Measurements from ENCODE around the gene ATP6V0D1. TPM values are rescaled to one million over a fixed set of nuclear protein-coding genes. Genes with fewer than 3 reads are reported as not detected.

ATP6V0D1 gene
- total and polyA plus RNA-seq, 2 experiments from 2014 or later, result 20.6 to 68.7 TPM

DNA sequence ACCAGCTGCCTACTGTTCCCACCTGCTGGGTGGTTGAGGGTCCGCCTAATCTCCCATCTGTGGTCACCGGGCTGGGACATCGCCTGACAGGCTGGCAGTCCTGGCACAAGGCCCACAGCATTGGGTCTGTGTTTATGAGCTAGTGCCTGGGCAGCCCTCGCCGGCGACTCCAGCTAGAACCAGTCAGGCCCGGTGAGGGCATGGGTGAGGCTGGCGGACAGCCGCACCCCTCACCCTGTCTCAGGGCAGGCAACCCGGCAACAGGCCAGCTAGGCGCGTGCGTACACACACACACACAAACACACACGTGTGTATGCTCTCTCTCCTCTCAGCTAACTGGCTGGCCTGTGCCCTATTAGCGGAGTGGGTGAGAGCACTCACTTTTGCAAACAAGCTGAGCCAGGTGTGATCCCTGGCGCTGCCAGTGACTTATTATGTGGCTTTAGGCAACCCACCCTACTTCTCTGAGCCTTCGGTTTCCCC lies 39.6 kb downstream of the ATP6V0D1 start (continued):
- TF ChIP-seq CTCF (conservative IDR thresholded peaks at IDR 0.05; ENCODE audit: low read depth in 2 of 2), result no peak

DNA sequence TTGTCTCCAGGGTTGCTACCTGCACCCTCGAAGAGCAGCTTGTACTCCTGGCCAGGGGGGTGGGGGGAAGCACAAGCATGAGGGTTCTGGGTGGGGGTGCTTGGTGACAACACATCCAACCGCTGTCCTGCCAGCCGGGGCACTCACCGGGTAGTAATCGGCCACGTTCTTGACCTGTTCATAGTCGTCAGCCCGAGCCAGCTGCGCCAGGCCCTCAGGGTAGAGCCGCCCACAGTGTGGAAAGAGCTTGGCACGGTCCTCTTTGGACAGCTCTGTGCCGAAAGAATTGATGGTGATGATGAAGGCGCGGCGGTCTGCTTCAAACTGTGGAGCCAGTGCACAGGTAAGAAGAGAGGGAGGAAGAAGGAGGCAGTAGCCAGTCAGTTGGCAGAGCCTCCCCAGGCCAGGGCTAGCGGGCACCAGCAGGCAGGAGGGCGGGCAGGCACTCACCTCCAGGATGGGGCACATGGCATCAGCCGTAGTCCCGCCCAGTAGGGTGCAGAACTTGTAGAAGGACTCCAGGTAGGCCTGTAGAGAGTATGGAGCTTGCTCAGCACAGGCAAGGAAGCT lies 42.0 kb downstream of the ATP6V0D1 start:
- no peak overlapping the region for H3K4me3 ChIP-seq
- H3F3A ChIP-seq (replicated peaks; ENCODE audit: low read depth), result no peaks in the 10 kb centered on the region
- H3K36me3 ChIP-seq (ENCODE audit: insufficient read depth), result peaks cover 3% of the 10 kb centered on the region; the same call in 1 of the 2 replicates
- Mint-ChIP-seq H3K4me1 (peaks cover 9% of the 10 kb centered on the region), H3K36me3 (ENCODE audit: low read depth) (peaks cover 16% of the 10 kb centered on the region), H3K27ac (no peak overlapping the region), H3K4me3 (no peak overlapping the region), H3K27me3 (ENCODE audit: insufficient read depth, low read depth, poor library complexity) (peaks cover 16% of the 10 kb centered on the region), H3K9me3 (no peaks in the 10 kb centered on the region)
- no peak for ATAC-seq
- no peak overlapping the region for H3K27ac ChIP-seq (ENCODE audit: low read depth)
- no peak overlapping the region for H2AFZ ChIP-seq
- H4K20me1 ChIP-seq (replicated peaks; ENCODE audit: insufficient read depth), result no peaks in the 10 kb centered on the region
- H3K27me3 ChIP-seq (ENCODE audit: insufficient read depth), result no peaks in the 10 kb centered on the region
- no peaks in the 10 kb centered on the region for H3K4me1 ChIP-seq (ENCODE audit: insufficient read depth)
- no peaks in the 10 kb centered on the region for H3K9me2 ChIP-seq (ENCODE audit: insufficient read depth)
- no peaks in the 10 kb centered on the region for H3K79me2 ChIP-seq (replicated peaks; ENCODE audit: insufficient read depth)
- DNase-seq (ENCODE audit: low spot score), result no peak
- H3K4me2 ChIP-seq, result no peak overlapping the region
- TF ChIP-seq ZNF462 (CRISPR knock-in tag; IDR thresholded peaks at IDR 0.05) (no peak), ZNF331 (CRISPR knock-in tag; IDR thresholded peaks at IDR 0.05; ENCODE audit: low read depth) (no peak), JUNB (IDR thresholded peaks at IDR 0.05; ENCODE audit: unreplicated experiment) (no peak), STAT1 (IDR thresholded peaks at IDR 0.05; ENCODE audit: unreplicated experiment) (no peak), NANOG (IDR thresholded peaks at IDR 0.05; ENCODE audit: borderline replicate concordance) (no peak), POLR2AphosphoS5 (IDR thresholded peaks at IDR 0.05; ENCODE audit: low read depth) (no peak), CTCF (conservative IDR thresholded peaks at IDR 0.05; ENCODE audit: low read depth in 2 of 2) (no peak), EZH2 (IDR thresholded peaks at IDR 0.05; ENCODE audit: low read depth, unreplicated experiment) (no peak), ZNF114 (CRISPR knock-in tag; IDR thresholded peaks at IDR 0.05) (no peak), EZH2phosphoT487 (IDR thresholded peaks at IDR 0.05; ENCODE audit: unreplicated experiment) (no peak), CREB1 (CRISPR knock-in tag; IDR thresholded peaks at IDR 0.05; ENCODE audit: low read depth) (no peak)
- TF ChIP-seq, protein P1, sequence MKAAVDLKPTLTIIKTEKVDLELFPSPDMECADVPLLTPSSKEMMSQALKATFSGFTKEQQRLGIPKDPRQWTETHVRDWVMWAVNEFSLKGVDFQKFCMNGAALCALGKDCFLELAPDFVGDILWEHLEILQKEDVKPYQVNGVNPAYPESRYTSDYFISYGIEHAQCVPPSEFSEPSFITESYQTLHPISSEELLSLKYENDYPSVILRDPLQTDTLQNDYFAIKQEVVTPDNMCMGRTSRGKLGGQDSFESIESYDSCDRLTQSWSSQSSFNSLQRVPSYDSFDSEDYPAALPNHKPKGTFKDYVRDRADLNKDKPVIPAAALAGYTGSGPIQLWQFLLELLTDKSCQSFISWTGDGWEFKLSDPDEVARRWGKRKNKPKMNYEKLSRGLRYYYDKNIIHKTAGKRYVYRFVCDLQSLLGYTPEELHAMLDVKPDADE (IDR thresholded peaks at IDR 0.05), result no peak
